ENCODE results near the gene ZNF134. TPM values are rescaled to one million over a fixed set of nuclear protein-coding genes. Genes with fewer than 3 reads are reported as not detected.

Gene ZNF134
- total RNA-seq, 2 experiments from 2014 or later, result 14.7 to 16.7 TPM

DNA sequence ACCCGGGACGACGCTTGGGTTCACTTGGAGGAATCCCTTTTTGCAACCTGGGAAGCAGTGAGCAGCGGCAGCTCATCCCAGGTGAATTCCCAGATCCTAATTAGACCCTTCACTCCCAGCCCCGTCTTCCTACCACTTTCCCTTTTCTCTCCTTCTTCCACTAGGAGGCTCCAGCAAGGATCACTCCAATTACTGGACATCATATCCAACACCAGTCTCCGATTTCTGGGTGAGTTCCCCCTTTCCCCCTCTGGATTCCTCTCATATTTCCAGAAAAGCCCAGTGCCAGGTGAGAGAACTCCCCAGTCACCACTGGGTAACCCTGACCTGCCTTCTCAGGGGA lies 37.6 kb downstream of the ZNF134 start:
- peaks cover 15% of the 10 kb centered on the region for H3K36me3 Mint-ChIP-seq (ENCODE audit: low read depth)
- ChIA-PET CTCF (no interaction called here), POLR2A (no interaction called here)
- H3K4me1 Mint-ChIP-seq, result peaks cover 9% of the 10 kb centered on the region
- no peak overlapping the region for H3K27ac Mint-ChIP-seq
- H3K4me3 Mint-ChIP-seq, result no peak overlapping the region
- H3K27me3 Mint-ChIP-seq, result no peaks in the 10 kb centered on the region
- no peak for DNase-seq
- H3K9me3 Mint-ChIP-seq, result peaks cover 61% of the 10 kb centered on the region

DNA sequence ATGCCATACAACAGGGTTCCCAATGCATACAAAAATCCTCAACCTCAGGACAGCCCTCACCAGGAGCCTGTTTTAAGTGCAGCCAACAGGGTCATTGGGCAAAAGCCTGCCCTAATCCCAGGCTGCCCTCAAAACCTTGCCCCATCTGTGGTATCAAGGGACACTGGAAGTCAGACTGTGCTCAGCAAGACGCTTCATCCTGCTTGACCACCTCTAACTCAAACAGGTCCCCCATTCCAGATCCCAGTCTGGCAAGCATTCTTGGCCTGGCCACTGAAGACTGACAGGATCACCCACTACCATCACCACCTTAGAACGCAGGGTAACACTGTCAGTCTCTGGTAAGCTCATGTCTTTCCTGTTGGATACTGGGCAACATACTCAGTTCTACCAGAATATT lies 39.6 kb downstream of the ZNF134 start:
- no peak overlapping the region for H3K27ac Mint-ChIP-seq
- POLR2A ChIA-PET, result no interaction called here
- peaks cover 57% of the 10 kb centered on the region for H3K9me3 Mint-ChIP-seq
- no peak overlapping the region for H3K4me3 Mint-ChIP-seq
- H3K4me1 Mint-ChIP-seq, result peaks cover 9% of the 10 kb centered on the region
- peaks cover 15% of the 10 kb centered on the region for H3K36me3 Mint-ChIP-seq (ENCODE audit: low read depth)
- DNase-seq, result no peak
- CTCF ChIA-PET, result no interaction called here
- H3K27me3 Mint-ChIP-seq, result no peaks in the 10 kb centered on the region

DNA sequence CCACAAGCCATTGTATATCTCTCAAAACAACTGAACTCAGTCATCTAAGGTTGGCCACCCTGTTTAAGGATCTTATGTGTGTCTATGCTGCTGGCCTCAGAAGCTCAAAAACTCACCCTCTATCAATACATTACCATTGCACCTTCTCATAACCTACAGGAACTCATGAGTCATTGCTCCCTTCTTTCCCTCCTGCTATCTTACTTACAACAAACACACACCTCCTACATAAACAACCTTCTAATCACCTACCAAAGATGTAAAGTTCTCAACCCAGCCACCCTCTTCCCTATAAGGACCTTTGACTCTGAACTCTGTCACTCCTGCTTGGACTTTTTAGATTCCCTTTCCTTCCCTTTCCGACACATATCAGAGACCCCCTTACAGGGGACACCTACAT lies 41.4 kb downstream of the ZNF134 start:
- H3K9me3 Mint-ChIP-seq, result peaks cover 56% of the 10 kb centered on the region
- peaks cover 15% of the 10 kb centered on the region for H3K36me3 Mint-ChIP-seq (ENCODE audit: low read depth)
- peaks cover 9% of the 10 kb centered on the region for H3K4me1 Mint-ChIP-seq
- ChIA-PET CTCF (no interaction called here), POLR2A (no interaction called here)
- H3K27ac Mint-ChIP-seq, result no peak overlapping the region
- DNase-seq, result no peak
- H3K4me3 Mint-ChIP-seq, result no peak overlapping the region
- H3K27me3 Mint-ChIP-seq, result no peaks in the 10 kb centered on the region

DNA sequence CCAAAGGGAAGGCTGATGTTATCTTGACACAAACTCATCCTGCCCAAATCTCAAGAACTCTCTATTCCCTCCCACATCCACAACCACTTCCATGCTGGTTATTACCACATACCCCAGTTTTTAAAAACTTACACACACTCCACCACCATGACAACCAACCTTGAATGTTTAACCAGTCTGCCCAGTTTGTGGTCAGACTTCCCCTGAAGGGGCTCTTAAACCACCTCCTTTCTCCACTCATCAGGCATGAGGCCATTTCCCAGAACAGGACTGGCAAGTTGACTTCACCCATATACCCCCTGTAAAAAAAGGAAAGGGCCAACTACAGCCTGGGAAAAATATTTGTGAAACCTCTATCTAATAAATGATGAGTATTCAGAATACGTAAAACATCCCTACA lies 42.3 kb downstream of the ZNF134 start:
- H3K4me3 Mint-ChIP-seq, result no peak overlapping the region
- H3K9me3 Mint-ChIP-seq, result peaks cover 54% of the 10 kb centered on the region
- no peak overlapping the region for H3K27ac Mint-ChIP-seq
- H3K27me3 Mint-ChIP-seq, result peaks cover 3% of the 10 kb centered on the region
- H3K4me1 Mint-ChIP-seq, result peaks cover 7% of the 10 kb centered on the region
- CTCF ChIA-PET, result interaction anchor here (0.6 kb wide), 1 partner anchor 78 kb away, joined by 3 read pairs; the partner anchor contains the start of gene ZNF416
- DNase-seq, result no peak
- H3K36me3 Mint-ChIP-seq (ENCODE audit: low read depth), result peaks cover 14% of the 10 kb centered on the region
- POLR2A ChIA-PET, result no interaction called here

DNA sequence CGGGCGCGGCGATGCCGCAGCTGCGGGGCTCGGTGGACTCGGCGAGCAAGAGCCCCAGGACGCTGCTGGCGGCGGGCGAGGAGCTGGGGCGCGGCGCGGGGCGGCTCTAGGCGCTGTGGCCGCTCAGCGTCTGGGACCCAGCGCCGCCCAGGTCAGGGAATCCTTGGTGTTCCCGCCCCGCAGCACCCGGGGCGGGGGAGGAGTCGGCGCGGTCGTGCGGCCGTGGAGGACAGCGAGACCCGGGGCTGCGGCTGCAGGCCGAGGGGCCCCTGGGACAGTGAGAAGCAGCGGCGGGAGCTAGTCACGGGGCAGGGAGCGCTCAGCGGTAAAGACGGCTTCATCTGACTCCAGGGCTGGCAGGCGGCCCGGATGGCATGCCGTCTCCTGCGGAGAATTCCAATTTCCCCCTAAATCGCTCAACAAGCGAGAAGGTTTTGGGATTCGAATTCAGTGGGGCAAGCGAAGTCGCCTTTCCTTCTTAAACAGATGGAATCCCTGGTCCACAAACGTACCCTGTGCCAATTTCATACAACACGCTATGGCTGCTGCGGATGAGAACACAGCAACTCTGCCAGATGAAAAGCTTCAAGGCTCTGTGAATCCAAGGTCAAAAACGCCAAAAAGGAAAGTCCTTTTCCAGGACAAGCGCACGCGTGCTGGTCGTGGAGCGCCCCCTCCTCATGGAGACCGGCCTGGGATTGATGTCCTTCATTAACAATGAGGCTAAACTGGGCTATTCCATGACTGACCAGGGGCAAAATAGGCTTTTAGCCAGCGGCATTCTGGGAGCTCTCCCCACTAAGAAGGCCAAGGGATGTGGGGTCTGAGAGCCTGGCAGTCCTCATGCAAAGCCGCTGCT lies 50.5 kb downstream of the ZNF134 start:
- ChIA-PET POLR2A (no interaction called here), CTCF (interaction anchor here (1.3 kb wide), 2 partner anchors 14 to 17 kb away, joined by 3 read pairs; partner anchors contain the start of gene ZNF551)
- H3K4me1 Mint-ChIP-seq, result peaks cover 1% of the 10 kb centered on the region
- no peak overlapping the region for H3K27ac Mint-ChIP-seq
- peaks cover 13% of the 10 kb centered on the region for H3K27me3 Mint-ChIP-seq
- peak overlapping the region; percentile 65 for H3K4me3 Mint-ChIP-seq
- H3K9me3 Mint-ChIP-seq, result peaks cover 11% of the 10 kb centered on the region
- no peak for DNase-seq
- H3K36me3 Mint-ChIP-seq (ENCODE audit: low read depth), result no peaks in the 10 kb centered on the region

DNA sequence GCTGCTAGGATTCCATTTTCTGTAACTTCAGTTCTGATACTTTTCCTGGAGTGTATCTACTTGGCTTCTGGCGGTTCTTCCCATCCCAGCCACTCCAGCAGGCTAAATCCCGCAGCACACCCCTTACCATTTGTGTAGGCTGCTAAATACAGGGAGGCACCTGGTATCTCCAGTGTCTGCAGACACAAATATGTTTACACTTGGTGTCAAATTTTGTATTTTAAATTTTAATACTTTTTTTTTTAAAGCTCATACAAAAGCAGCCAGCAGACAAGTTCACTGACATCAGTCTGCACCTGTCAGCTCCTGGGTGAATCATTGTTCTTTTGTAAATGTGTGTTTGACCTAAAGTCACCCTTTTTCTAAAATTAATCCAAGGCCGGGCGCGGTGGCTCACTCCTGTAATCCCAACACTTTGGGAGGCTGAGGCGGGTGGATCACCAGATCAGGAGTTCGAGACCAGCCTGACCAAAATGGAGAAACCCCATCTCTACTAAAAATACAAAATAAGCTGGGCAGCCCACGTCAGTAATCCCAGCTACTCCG lies 51.3 kb downstream of the ZNF134 start:
- Mint-ChIP-seq H3K9me3 (peaks cover 6% of the 10 kb centered on the region), H3K27me3 (peaks cover 13% of the 10 kb centered on the region), H3K27ac (no peak overlapping the region), H3K36me3 (ENCODE audit: low read depth) (no peaks in the 10 kb centered on the region), H3K4me3 (no peak overlapping the region), H3K4me1 (peaks cover 1% of the 10 kb centered on the region)
- no peak for DNase-seq
- POLR2A ChIA-PET, result no interaction called here
- CTCF ChIA-PET, result interaction anchor here (0.5 to 1.3 kb wide), 2 partner anchors 15 to 45 kb away, joined by 3 to 4 read pairs; no protein-coding TSS in a partner anchor

DNA sequence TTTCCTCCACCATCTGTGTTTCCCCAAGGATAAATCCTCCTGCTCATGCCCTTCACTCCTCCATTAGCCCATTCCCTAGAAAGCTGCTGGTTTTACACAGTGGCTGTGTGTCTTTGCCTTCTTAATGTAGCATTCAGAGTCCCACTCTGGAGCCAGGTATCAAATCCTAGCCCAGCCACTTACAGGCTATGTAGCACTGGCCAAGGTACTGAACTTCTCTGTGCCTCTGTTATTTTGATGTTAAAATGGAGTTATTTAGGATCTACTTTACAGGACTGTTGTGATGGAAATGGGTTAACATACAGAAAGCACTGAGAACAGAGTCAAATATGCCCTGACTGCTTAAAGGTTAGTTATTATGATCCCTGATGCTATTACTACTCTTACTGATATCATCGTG lies 53.2 kb downstream of the ZNF134 start:
- no peak for DNase-seq
- no peaks in the 10 kb centered on the region for H3K36me3 Mint-ChIP-seq (ENCODE audit: low read depth)
- no peak overlapping the region for H3K4me3 Mint-ChIP-seq
- H3K27ac Mint-ChIP-seq, result no peak overlapping the region
- H3K4me1 Mint-ChIP-seq, result peaks cover 1% of the 10 kb centered on the region
- H3K27me3 Mint-ChIP-seq, result peaks cover 10% of the 10 kb centered on the region
- ChIA-PET POLR2A (no interaction called here), CTCF (no interaction called here)
- H3K9me3 Mint-ChIP-seq, result peaks cover 11% of the 10 kb centered on the region

DNA sequence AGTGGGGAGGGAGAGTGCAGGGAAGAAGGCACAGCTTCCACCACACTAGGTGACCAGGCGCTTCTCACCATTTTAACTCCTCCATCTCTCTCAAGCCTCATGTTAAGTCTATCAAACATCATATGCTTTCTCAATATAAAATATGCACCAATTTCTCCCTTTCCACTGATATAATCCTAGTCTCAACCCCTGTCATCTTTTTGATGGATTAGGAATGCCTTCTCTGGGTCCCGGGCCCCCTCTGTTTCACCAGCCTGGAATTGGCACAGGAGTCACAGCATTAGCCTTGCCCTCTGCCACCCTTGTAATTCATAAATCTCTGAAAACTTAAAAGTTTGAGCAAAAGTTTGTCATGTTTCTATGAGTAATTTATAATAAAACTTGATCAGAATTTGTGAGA lies 54.6 kb downstream of the ZNF134 start, which contains the start of gene ZSCAN4:
Gene ZSCAN4, plus strand, starts transcription at position 301 of the 400 bp plus-strand sequence. CDS start 7,211 bp downstream, outside the sequence.
- ChIA-PET CTCF (no interaction called here), POLR2A (no interaction called here)
- Mint-ChIP-seq H3K9me3 (peaks cover 11% of the 10 kb centered on the region), H3K4me1 (peaks cover 1% of the 10 kb centered on the region), H3K27ac (no peak within 1 kb of the TSS), H3K36me3 (ENCODE audit: low read depth) (no peaks in the 10 kb centered on the region), H3K4me3 (no peak within 1 kb of the TSS), H3K27me3 (peaks cover 10% of the 10 kb centered on the region)
- DNase-seq, result no peak

DNA sequence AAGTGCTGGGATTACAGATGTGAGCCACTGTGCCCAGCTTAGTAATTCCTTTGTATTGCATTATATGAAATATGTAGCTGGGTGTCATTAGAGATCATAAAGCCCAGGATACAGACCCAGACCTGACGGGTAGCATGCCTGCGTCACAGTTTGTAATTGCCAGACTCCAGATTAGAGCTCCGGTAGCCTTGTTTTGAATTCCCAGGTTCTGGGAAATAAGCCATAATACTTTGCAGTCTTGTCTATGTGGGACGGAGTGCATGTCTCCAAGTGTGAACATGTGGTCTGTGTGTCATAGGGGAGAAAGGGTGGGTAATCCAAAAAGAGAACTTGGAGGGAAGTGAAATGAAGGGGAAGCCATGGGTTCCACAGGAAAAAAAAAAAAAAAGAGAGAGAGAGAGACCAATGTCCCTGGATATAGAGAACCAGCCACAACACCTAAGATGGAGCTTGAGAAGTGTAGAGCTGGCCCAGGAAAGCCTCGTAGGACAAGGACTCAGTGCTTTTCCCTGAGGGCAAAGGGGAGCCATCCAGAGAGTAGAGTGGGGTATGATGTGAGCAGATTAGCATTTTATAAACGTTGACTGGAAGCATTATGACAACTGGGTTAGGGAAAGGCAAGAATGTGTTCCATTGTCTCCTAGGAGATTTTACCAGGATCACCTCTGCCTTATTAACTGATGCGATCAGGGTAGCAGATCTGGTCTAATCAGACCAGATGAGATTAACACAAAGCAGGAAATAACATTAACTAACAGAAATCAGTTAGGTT lies 57.3 kb downstream of the ZNF134 start:
- no peak for DNase-seq
- H3K4me3 Mint-ChIP-seq, result no peak overlapping the region
- H3K27me3 Mint-ChIP-seq, result no peaks in the 10 kb centered on the region
- CTCF ChIA-PET, result no interaction called here
- POLR2A ChIA-PET, result no interaction called here
- no peak overlapping the region for H3K27ac Mint-ChIP-seq
- no peaks in the 10 kb centered on the region for H3K4me1 Mint-ChIP-seq
- H3K9me3 Mint-ChIP-seq, result peaks cover 13% of the 10 kb centered on the region
- H3K36me3 Mint-ChIP-seq (ENCODE audit: low read depth), result no peaks in the 10 kb centered on the region

DNA sequence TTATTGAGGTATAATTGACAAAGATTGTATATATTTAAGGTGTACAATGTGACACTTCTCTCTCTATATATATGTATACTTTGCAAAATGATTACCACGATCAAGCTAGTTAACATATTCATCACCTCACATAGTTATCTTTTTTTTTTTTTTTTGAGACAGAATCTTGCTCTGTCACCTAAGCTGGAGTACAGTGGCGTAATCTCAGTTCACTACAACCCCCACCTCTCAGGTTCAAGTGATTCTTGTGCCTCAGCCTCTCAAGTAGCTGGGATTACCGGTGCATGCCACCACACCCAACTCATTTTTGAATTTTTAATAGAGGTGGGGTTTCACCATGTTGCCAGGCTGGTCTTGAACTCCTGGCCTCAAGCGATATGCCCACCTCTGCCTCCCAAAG lies 58.4 kb downstream of the ZNF134 start:
- H3K9me3 Mint-ChIP-seq, result peaks cover 10% of the 10 kb centered on the region
- H3K36me3 Mint-ChIP-seq (ENCODE audit: low read depth), result no peaks in the 10 kb centered on the region
- no peaks in the 10 kb centered on the region for H3K27me3 Mint-ChIP-seq
- no peak overlapping the region for H3K27ac Mint-ChIP-seq
- H3K4me1 Mint-ChIP-seq, result no peaks in the 10 kb centered on the region
- DNase-seq, result no peak
- ChIA-PET CTCF (no interaction called here), POLR2A (interaction anchor here (0.9 kb wide), 1 partner anchor 13 kb away, joined by 3 read pairs; no protein-coding TSS in a partner anchor)
- H3K4me3 Mint-ChIP-seq, result no peak overlapping the region

Other genes starting within 250 kb of the ZNF134 start
- gene ZNF548, start 224.4 kb upstream of the ZNF134 start, total RNA-seq, result 10 to 100 TPM; 26.9 to 32.6 TPM
- gene ZNF17, start 203.1 kb upstream of the ZNF134 start, total RNA-seq, result 10 to 100 TPM in 1 of 2 experiments, 1 to 10 TPM in 1; 9.1 to 12.6 TPM
- gene ZNF749, start 178.9 kb upstream of the ZNF134 start, total RNA-seq, result 1 to 10 TPM; 7.8 to 9.5 TPM
- under 1 TPM; 0.15 to 0.35 TPM for gene VN1R1, start 157.1 kb upstream of the ZNF134 start, total RNA-seq
- gene ZNF772, start 136.7 kb upstream of the ZNF134 start, total RNA-seq, result 1 to 10 TPM; 7.2 to 8.8 TPM
- 10 to 100 TPM in 1 of 2 experiments, 1 to 10 TPM in 1; 9.8 to 12.0 TPM for gene ZNF419, start 126.5 kb upstream of the ZNF134 start, total RNA-seq
- 10 to 100 TPM in 1 of 2 experiments, 1 to 10 TPM in 1; 8.6 to 11.4 TPM for gene ZNF773, start 114.3 kb upstream of the ZNF134 start, total RNA-seq
- gene ZNF549, start 86.9 kb upstream of the ZNF134 start, total RNA-seq, result 1 to 10 TPM; 5.7 to 6.0 TPM
- 10 to 100 TPM; 11.8 to 12.5 TPM for gene ZNF550, start 54.4 kb upstream of the ZNF134 start, total RNA-seq
- gene ZNF416, start 35.3 kb upstream of the ZNF134 start, total RNA-seq, result 1 to 10 TPM; 5.4 to 6.7 TPM
- gene ZIK1, start 30.1 kb upstream of the ZNF134 start, total RNA-seq, result 1 to 10 TPM; 5.7 to 6.1 TPM
- 1 to 10 TPM; 7.4 to 8.3 TPM for gene ZNF530, start 14.4 kb upstream of the ZNF134 start, total RNA-seq
- 10 to 100 TPM; 17.8 to 20.4 TPM for gene ZNF211, start 18.9 kb downstream of the ZNF134 start, total RNA-seq
- gene ZSCAN4, start 54.7 kb downstream of the ZNF134 start, total RNA-seq, result not detected
- gene ZNF551, start 67.7 kb downstream of the ZNF134 start, total RNA-seq, result 10 to 100 TPM in 1 of 2 experiments, 1 to 10 TPM in 1; 8.9 to 10.2 TPM
- gene ZNF154, start 95.0 kb downstream of the ZNF134 start, total RNA-seq, result under 1 TPM; 0.38 to 0.70 TPM
- 10 to 100 TPM; 13.2 to 13.5 TPM for gene ZNF671, start 113.4 kb downstream of the ZNF134 start, total RNA-seq
- 10 to 100 TPM; 14.9 to 15.1 TPM for gene ZNF776, start 132.6 kb downstream of the ZNF134 start, total RNA-seq
- 10 to 100 TPM; 20.1 to 21.8 TPM for gene ZNF586, start 155.4 kb downstream of the ZNF134 start, total RNA-seq
- 1 to 10 TPM; 8.4 to 8.6 TPM for gene ZNF552, start 200.7 kb downstream of the ZNF134 start, total RNA-seq
- gene ZNF587B, start 216.1 kb downstream of the ZNF134 start, total RNA-seq, result 10 to 100 TPM; 14.0 to 14.6 TPM
- gene ZNF587, start 235.6 kb downstream of the ZNF134 start, total RNA-seq, result 10 to 100 TPM; 34.9 to 36.2 TPM